Esophagus muscularis mucosa (tissue), 4 donors: ENCODE data around the gene CDK4.

Experiments
- CTCF ChIP-seq, 3 experiments: fragments of 200-600 bp in 2 of 3; fragments of 450-650 bp in 1 of 3; sonication (generic) in 2 of 3; IDR thresholded peaks; one replicate each; pipeline ENCODE4 v1.5.1; 2017 to 2019; ENCODE audit warnings: antibody characterized with exemption in 3 of 3, mild to moderate bottlenecking in 2 of 3, moderate library complexity in 1 of 3
- EP300 ChIP-seq: sonication (generic); formaldehyde crosslinking; IDR thresholded peaks from one replicate; pipeline ENCODE4 v1.6.1; 2017; ENCODE audit warnings: antibody characterized with exemption
- POLR2A ChIP-seq: fragments of 450-650 bp; IDR thresholded peaks from one replicate; pipeline ENCODE4 v1.6.1; 2017; ENCODE audit warnings: antibody characterized with exemption, moderate library complexity, mild to moderate bottlenecking, low read depth

DNA sequence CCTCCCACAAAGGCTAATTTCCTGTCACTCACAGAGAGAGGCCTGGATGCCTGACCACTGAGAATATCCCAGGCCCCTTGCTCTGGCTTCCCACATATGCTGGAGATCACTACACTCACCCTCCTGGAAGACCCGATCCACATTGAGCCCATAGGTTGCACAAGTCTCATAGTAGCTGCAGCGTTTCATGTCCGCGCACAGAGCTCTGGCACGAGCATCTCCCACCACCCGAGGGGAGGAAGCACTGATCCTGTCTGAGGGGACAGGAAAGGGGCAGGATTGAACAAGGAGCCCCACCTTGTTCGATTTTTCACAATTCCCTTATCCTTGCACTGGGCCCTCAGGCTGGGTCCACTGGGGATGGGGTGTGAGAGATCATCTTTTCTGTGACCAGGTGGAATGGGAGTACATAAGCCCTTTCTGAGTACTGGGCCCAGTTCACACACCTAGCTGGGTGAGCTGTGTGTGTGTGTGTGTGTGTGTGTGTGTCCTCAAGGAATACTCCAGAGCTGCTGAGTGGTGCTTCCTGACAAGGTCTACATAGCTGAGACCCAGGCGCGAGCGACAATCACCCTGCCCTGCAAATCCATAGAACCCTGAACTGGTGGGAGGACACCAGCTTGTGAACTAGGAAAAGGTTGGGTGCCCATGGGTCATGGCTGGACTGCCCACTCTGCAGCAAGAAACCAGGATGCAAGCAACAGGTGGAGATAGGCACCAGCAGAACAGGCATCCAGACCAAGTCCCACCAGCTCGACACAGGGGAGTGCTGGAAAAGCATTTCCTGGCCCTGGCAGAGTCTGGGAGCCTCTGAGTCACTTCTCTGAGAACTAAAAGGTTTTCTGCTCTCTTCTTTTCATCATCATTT is 19.1 kb downstream of the CDK4 start:
- TF ChIP-seq CTCF (IDR thresholded peaks at IDR 0.05) = no peak
- TF ChIP-seq EP300 = no peak
- TF ChIP-seq POLR2A = no peak
